Measurements from ENCODE around the gene BRIP1. TPM values are rescaled to one million over a fixed set of nuclear protein-coding genes. Genes with fewer than 3 reads are reported as not detected.

Gene BRIP1
- total RNA-seq, 1 experiment from 2014 or later = 20.2 TPM

DNA sequence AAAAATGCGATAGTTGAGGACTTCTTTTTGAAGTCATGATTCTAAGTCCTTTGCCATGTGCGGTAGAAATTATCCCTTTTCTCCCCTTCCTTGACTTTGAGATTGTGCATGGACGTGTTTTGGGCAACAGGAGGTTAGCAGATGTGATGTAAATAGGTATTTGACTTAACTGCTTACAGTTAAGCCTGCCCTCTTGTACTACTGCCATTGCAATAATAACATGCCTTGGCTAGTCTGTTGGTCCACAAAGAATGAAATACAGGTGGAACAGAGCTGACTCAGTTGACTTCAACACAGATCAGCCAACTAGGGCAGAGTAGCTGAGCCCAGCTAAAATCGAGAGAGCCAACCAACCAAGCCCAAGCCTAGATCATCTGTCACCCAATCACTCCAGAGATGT is 125.5 kb downstream of the BRIP1 start:
- no peak overlapping the region for H3K4me2 ChIP-seq (ENCODE audit: insufficient read depth, insufficient read length, low read length)
- H3K4ac ChIP-seq (ENCODE audit: low read depth, low read length) = no peak overlapping the region
- H3K56ac ChIP-seq (ENCODE audit: insufficient read length, low read depth, low read length) = no peak overlapping the region
- no peak overlapping the region for H3K9ac ChIP-seq (ENCODE audit: extremely low read depth, insufficient read length, low read length)
- H2BK5ac ChIP-seq (ENCODE audit: insufficient read length, low read length) = no peak overlapping the region
- H3K9me3 Mint-ChIP-seq = peaks cover 6 to 9% of the 10 kb centered on the region in 2 experiments; a peak in 4 of 5 replicates
- H3K4me3 Mint-ChIP-seq = no peak overlapping the region
- no peaks in the 10 kb centered on the region for H4K20me1 ChIP-seq (ENCODE audit: control insufficient read depth, insufficient read depth, insufficient read length)
- no peaks in the 10 kb centered on the region for H3K4me1 Mint-ChIP-seq
- no peak overlapping the region for H4K8ac ChIP-seq (replicated peaks; ENCODE audit: insufficient read length, low read depth, low read length)
- TF ChIP-seq, protein P1, sequence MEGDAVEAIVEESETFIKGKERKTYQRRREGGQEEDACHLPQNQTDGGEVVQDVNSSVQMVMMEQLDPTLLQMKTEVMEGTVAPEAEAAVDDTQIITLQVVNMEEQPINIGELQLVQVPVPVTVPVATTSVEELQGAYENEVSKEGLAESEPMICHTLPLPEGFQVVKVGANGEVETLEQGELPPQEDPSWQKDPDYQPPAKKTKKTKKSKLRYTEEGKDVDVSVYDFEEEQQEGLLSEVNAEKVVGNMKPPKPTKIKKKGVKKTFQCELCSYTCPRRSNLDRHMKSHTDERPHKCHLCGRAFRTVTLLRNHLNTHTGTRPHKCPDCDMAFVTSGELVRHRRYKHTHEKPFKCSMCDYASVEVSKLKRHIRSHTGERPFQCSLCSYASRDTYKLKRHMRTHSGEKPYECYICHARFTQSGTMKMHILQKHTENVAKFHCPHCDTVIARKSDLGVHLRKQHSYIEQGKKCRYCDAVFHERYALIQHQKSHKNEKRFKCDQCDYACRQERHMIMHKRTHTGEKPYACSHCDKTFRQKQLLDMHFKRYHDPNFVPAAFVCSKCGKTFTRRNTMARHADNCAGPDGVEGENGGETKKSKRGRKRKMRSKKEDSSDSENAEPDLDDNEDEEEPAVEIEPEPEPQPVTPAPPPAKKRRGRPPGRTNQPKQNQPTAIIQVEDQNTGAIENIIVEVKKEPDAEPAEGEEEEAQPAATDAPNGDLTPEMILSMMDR (conservative IDR thresholded peaks at IDR 0.05) = no peak
- no peak overlapping the region for H3K23ac ChIP-seq (ENCODE audit: insufficient read length, low read depth, low read length)
- H3K4me1 ChIP-seq (ENCODE audit: insufficient read depth, low read length) = no peaks in the 10 kb centered on the region
- no peak overlapping the region for H3K27ac ChIP-seq (ENCODE audit: insufficient read length, low read depth, low read length)
- no peak overlapping the region for H2BK20ac ChIP-seq (ENCODE audit: low read depth, low read length, poor library complexity, severe bottlenecking)
- WGBS (ENCODE audit: extremely low coverage, insufficient read length, low lambda C conversion rate) = no CpG with 5 or more reads among the region's 4 CpGs
- no peaks in the 10 kb centered on the region for H3K27me3 Mint-ChIP-seq (ENCODE audit: low read depth)
- no peak overlapping the region for H4K91ac ChIP-seq (ENCODE audit: insufficient read length, low read depth, low read length)
- no peak overlapping the region for H4K5ac ChIP-seq (ENCODE audit: insufficient read length, low read depth, low read length)
- H2AK5ac ChIP-seq (ENCODE audit: insufficient read length, low read length) = no peak overlapping the region
- no peaks in the 10 kb centered on the region for H3K79me2 ChIP-seq (ENCODE audit: insufficient read depth, low read length)
- no peak overlapping the region for H3K27ac Mint-ChIP-seq
- H3K23me2 ChIP-seq (ENCODE audit: insufficient read length, low read depth, low read length, poor library complexity, severe bottlenecking) = no peaks in the 10 kb centered on the region
- no peak overlapping the region for H2AFZ ChIP-seq (ENCODE audit: low read length)
- H3T11ph ChIP-seq (ENCODE audit: low read length) = no peak overlapping the region
- no peak overlapping the region for H3K14ac ChIP-seq (ENCODE audit: insufficient read depth, low read length)
- H2BK15ac ChIP-seq (ENCODE audit: low read depth, low read length) = no peak overlapping the region
- no peak overlapping the region for H2BK12ac ChIP-seq (ENCODE audit: insufficient read length, low read depth, low read length)
- no peaks in the 10 kb centered on the region for H3K27me3 ChIP-seq (ENCODE audit: insufficient read depth, low read length)
- H3K18ac ChIP-seq (ENCODE audit: insufficient read length, low read depth, low read length) = no peak overlapping the region
- no peaks in the 10 kb centered on the region for H3K9me3 ChIP-seq (ENCODE audit: control insufficient read depth, low read depth, low read length)
- no peak for DNase-seq
- H2BK120ac ChIP-seq (ENCODE audit: low read depth, low read length, poor library complexity, severe bottlenecking) = no peak overlapping the region
- H3K36me3 Mint-ChIP-seq (ENCODE audit: insufficient read depth in 1 of 3, low read depth in 3 of 3) = peaks cover 48 to 59% (median 54%) of the 10 kb centered on the region in 3 experiments
- H3K79me1 ChIP-seq (ENCODE audit: insufficient read depth, low read depth, low read length, poor library complexity, severe bottlenecking) = no peaks in the 10 kb centered on the region
